Ascending aorta (tissue), 2 donors: ENCODE measurements around the gene CXorf66. TPM values are rescaled to one million over a fixed set of nuclear protein-coding genes. Genes with fewer than 3 reads are reported as not detected.
"Not testable (repeated sequence)": the region's sequence is repeated elsewhere in the genome, so short reads cannot be mapped to it uniquely, and the experiment has no call there.

Experiments
- DNase-seq, 2 donors: peaks; one replicate each; pipeline ENCODE4 v3.0.0-alpha.2; 2019; ENCODE audit warnings: low spot score in 2 of 2
- H3K27ac ChIP-seq, 2 donors: fragments of 200-600 bp; sonication (generic); one replicate each; pipeline ENCODE4 v1.5.1; 2016 to 2017; ENCODE audit warnings: mild to moderate bottlenecking in 1 of 2
- H3K27me3 ChIP-seq: fragments of 200-600 bp; sonication (generic); one replicate; pipeline ENCODE4 v1.5.1; 2017
- H3K36me3 ChIP-seq, 2 donors: fragments of 200-600 bp; sonication (generic); one replicate each; pipeline ENCODE4 v1.5.1; 2016
- H3K4me1 ChIP-seq, 2 donors: fragments of 200-600 bp; sonication (generic); one replicate each; pipeline ENCODE4 v1.5.1; 2016 to 2017; ENCODE audit warnings: mild to moderate bottlenecking in 1 of 2
- H3K4me3 ChIP-seq, 2 donors: fragments of 200-600 bp; sonication (generic); one replicate each; pipeline ENCODE4 v1.5.1; 2016 to 2017; ENCODE audit warnings: mild to moderate bottlenecking in 1 of 2
- H3K9me3 ChIP-seq, 2 donors: fragments of 200-600 bp; sonication (generic); one replicate each; pipeline ENCODE4 v1.5.1; 2016
- CTCF ChIP-seq, 3 experiments: fragments of 200-600 bp in 2 of 3; fragments of 450-650 bp in 1 of 3; sonication (generic) in 2 of 3; IDR thresholded peaks; one replicate each; pipeline ENCODE4 v1.5.1; 2016 to 2019; ENCODE audit warnings: antibody characterized with exemption in 3 of 3, mild to moderate bottlenecking in 1 of 3, moderate library complexity in 1 of 3
- intact Hi-C: fragments of 100-400 bp; cut with DNase I; formaldehyde crosslinking; loops from one replicate; pipeline ENCODE4 v1.15.1; 2023
- total RNA-seq: library from RNA; depleted of rRNA; stranded (reverse); fragments of >200 nt; gene quantifications from one replicate; pipeline ENCODE4 v1.1.0, GENCODE V29; 2016

CXorf66 gene
- total RNA-seq, 1 donor from 2014 or later = not detected

DNA sequence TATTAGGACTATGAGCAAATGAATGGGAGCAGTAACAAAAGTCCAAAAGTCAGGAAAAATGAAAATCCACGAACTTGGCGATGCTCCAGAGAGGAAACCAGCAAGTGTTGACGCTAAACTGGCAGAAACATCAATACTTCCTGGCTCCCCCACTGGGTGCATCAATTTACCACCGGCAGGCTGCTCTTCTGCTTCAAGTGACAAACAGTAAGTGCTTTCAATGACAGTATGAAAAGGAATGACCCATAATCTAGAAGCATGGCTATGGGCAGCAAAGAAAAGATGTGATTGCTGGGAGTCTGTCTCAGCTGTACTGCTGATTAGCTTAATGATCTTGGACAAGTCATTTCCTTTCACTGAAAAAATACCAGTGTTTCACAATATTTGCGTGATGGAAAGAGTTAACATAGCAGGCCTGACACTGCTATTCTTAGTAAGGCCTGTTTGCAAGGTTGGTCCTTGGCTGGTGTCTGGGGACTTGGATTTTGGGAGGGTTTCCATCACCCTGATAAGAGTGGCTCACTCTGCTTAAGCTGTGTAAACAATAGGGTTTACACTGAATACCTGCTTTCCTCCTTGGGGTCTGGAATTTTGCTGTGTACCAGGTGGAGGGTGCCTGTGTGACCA is 41.1 kb downstream of the CXorf66 start:
- no peak overlapping the region for H3K27ac ChIP-seq
- DNase-seq = no peak
- H3K9me3 ChIP-seq = no peaks in the 10 kb centered on the region
- H3K4me1 ChIP-seq = no peaks in the 10 kb centered on the region
- H3K27me3 ChIP-seq = no peaks in the 10 kb centered on the region
- intact Hi-C loops = no loop called here
- H3K36me3 ChIP-seq = no peaks in the 10 kb centered on the region
- no peak for TF ChIP-seq CTCF (IDR thresholded peaks at IDR 0.05)
- no peak overlapping the region for H3K4me3 ChIP-seq

DNA sequence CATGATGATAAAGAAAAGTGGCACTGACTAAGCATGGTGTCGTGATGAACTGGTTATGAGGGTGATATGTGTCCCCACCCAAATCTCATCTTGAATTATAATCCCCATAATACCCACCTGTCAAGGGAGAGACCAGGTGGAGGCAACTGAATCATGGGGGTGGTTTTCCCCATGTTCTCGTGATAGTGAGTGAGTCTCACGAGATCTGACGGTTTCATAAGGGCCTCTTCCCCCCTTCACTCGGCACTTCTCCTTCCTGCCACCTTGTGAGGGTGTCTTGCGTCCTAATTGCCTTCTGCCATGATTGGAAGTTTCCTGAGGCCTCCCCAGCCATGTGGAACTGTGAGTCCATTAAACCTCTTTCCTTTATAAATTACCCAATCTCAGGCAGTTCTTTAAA is 44.2 kb downstream of the CXorf66 start:
- H3K27me3 ChIP-seq, H3K36me3 ChIP-seq, H3K27ac ChIP-seq, DNase-seq, H3K4me3 ChIP-seq, H3K9me3 ChIP-seq, intact Hi-C loops, H3K4me1 ChIP-seq: not testable (repeated sequence)

DNA sequence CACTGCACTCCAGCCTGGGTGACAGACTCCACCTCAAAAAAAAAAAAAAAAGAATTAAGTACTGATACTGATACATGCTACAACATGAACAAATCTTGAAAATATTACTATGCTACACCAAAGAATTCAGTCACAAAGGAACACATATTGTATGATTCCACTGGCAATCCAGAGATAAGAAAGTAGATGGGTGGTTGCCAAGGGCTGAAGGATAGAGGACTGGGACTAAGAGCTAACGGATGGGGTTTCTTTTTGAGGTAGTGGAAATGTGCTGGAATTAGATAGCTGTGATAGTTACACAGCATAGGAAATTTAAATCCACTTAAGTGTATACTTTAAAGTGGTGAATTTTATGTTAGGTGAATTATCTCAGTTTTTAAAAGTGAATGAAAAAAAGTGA is 45.0 kb downstream of the CXorf66 start:
- Histone ChIP-seq H3K27me3 (no peaks in the 10 kb centered on the region), H3K9me3 (no peaks in the 10 kb centered on the region), H3K4me3 (no peak overlapping the region), H3K27ac (no peak overlapping the region), H3K36me3 (no peaks in the 10 kb centered on the region), H3K4me1 (no peaks in the 10 kb centered on the region)
- intact Hi-C loops = no loop called here
- no peak for DNase-seq
- TF ChIP-seq CTCF (IDR thresholded peaks at IDR 0.05) = no peak

GRCh38 chrX:139914421-139914820 is 50.9 kb downstream of the CXorf66 start:
- H3K4me3 ChIP-seq = no peak overlapping the region
- H3K36me3 ChIP-seq = no peaks in the 10 kb centered on the region
- H3K27ac ChIP-seq = no peak overlapping the region
- H3K9me3 ChIP-seq = no peaks in the 10 kb centered on the region
- TF ChIP-seq CTCF (IDR thresholded peaks at IDR 0.05) = no peak
- no peak for DNase-seq
- H3K27me3 ChIP-seq = no peaks in the 10 kb centered on the region
- no peaks in the 10 kb centered on the region for H3K4me1 ChIP-seq
- intact Hi-C loops = no loop called here

DNA sequence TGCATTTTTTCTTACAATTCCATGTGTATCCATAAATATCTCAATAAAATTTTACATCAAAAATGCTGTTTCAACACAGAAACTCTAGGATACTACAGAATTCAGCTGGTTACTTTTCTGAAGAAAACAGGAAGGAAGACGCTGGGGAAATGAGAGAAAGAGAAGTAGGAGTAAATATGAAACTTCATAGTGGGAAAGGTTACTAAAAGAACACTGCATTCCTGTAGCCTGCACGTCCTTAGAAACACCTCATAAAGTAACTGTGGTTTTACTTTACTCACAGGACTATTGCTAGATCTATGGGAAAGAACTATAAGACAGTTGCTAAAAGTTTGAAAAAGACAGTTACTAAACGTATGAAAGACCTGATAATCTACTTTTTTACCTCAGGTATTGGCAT is 55.6 kb downstream of the CXorf66 start:
- TF ChIP-seq CTCF (IDR thresholded peaks at IDR 0.05) = no peak
- no peaks in the 10 kb centered on the region for H3K36me3 ChIP-seq
- H3K27ac ChIP-seq = no peak overlapping the region
- no peaks in the 10 kb centered on the region for H3K9me3 ChIP-seq
- DNase-seq = no peak
- no peaks in the 10 kb centered on the region for H3K27me3 ChIP-seq
- intact Hi-C loops = no loop called here
- H3K4me1 ChIP-seq = no peaks in the 10 kb centered on the region
- no peak overlapping the region for H3K4me3 ChIP-seq

GRCh38 chrX:139907078-139907477 is 58.2 kb downstream of the CXorf66 start:
- no peak for DNase-seq
- Histone ChIP-seq H3K4me3 (no peak overlapping the region), H3K9me3 (no peaks in the 10 kb centered on the region), H3K36me3 (no peaks in the 10 kb centered on the region), H3K27me3 (no peaks in the 10 kb centered on the region), H3K4me1 (no peaks in the 10 kb centered on the region), H3K27ac (no peak overlapping the region)
- intact Hi-C loops = no loop called here
- no peak for TF ChIP-seq CTCF (IDR thresholded peaks at IDR 0.05)
